ENCODE measurements around the gene GALNT10. TPM values are rescaled to one million over a fixed set of nuclear protein-coding genes. Genes with fewer than 3 reads are reported as not detected.

Gene GALNT10
- total and polyA plus RNA-seq, 2 of the 4 experiments (the other 2 are of a cell fraction): 46.2 to 67.0 TPM

GRCh38 chr5:154194345-154195329, 4.1 kb downstream of the GALNT10 start:
- Histone ChIP-seq H2BK5ac (ENCODE audit: low read depth, low read length, poor library complexity, severe bottlenecking) (peak overlapping the region; percentile 61), H3K14ac (replicated peaks; ENCODE audit: low read depth, low read length) (peak overlapping the region; percentile 94), H4K91ac (ENCODE audit: insufficient read depth, low read depth, low read length) (peak overlapping the region; percentile 64), H3K4me2 (ENCODE audit: low read depth, low read length) (peak overlapping the region; percentile 47), H3K4me1 (ENCODE audit: control insufficient read depth, insufficient read depth, low read length) (peaks cover 33% of the 10 kb centered on the region), H3K9me3 (ENCODE audit: control insufficient read depth, insufficient read depth, low read length) (no peaks in the 10 kb centered on the region), H2AK9ac (replicated peaks; ENCODE audit: low read depth, low read length, poor library complexity) (no peak overlapping the region), H3K4me3 (ENCODE audit: insufficient read depth, low read depth, low read length) (no peak overlapping the region), H4K5ac (ENCODE audit: low read depth, low read length) (peak overlapping the region; percentile 51; the same call in 1 of the 2 replicates), H3K9me1 (ENCODE audit: insufficient read depth, low read length) (peaks cover 26% of the 10 kb centered on the region), H2BK15ac (ENCODE audit: low read depth, low read length) (peak overlapping the region; percentile 15; the same call in 2 of the 3 replicates), H2BK20ac (ENCODE audit: low read depth, low read length) (peak overlapping the region; percentile 72), H4K8ac (ENCODE audit: low read depth in 2 of 2, low read length in 2 of 2) (peak overlapping the region in 1 of 2 experiments; percentile 75; a peak in 1 of 4 replicates), H2AFZ (replicated peaks; ENCODE audit: low read length, poor library complexity) (no peak overlapping the region), H3K27ac (ENCODE audit: insufficient read depth, low read length) (peak overlapping the region; percentile 15; the same call in 1 of the 2 replicates), H3K27me3 (ENCODE audit: control insufficient read depth, insufficient read depth, low read length) (no peaks in the 10 kb centered on the region), H3K36me3 (ENCODE audit: control insufficient read depth, insufficient read depth, low read length) (peaks cover 2% of the 10 kb centered on the region; the same call in 1 of the 2 replicates), H3K18ac (ENCODE audit: low read depth, low read length) (peak overlapping the region; percentile 81; the same call in 1 of the 2 replicates), H2BK120ac (ENCODE audit: low read depth, low read length) (peak overlapping the region; percentile 88), H4K20me1 (ENCODE audit: insufficient read depth, low read length) (peaks cover 17% of the 10 kb centered on the region; the same call in 1 of the 2 replicates), H3K23ac (ENCODE audit: low read depth, low read length) (peak overlapping the region; percentile 89), H3K4ac (ENCODE audit: low read depth, low read length) (peak overlapping the region; percentile 85), H3K56ac (ENCODE audit: extremely low read depth, insufficient read depth, low read length) (peak overlapping the region; percentile 35; the same call in 1 of the 2 replicates), H3K79me1 (ENCODE audit: low read depth in 1 of 2, low read length in 2 of 2) (peaks cover 32 to 77% of the 10 kb centered on the region in 2 experiments), H3K9ac (ENCODE audit: low read depth, low read length) (0 out of 2 replicates have a peak overlapping the region, but pooled peaks have one; percentile 13), H2AK5ac (ENCODE audit: low read depth, low read length) (peak overlapping the region; percentile 74; the same call in 1 of the 2 replicates)
- DNase-seq (peak; percentile 73), ATAC-seq (ENCODE audit: low read depth) (no peak)
- no CpG with 5 or more reads among the region's 8 CpGs for WGBS, 2 experiments (ENCODE audit: extremely low coverage in 2 of 2, insufficient read length in 1 of 2)
- TF ChIP-seq RCOR1 (IDR thresholded peaks at IDR 0.05; ENCODE audit: insufficient replicate concordance, low read length): no peak
- no peak for TF ChIP-seq MAZ (IDR thresholded peaks at IDR 0.05; ENCODE audit: borderline replicate concordance, low read depth, low read length)
- TF ChIP-seq CHD1 (IDR thresholded peaks at IDR 0.05; ENCODE audit: low read depth, low read length): no peak
- no peak for TF ChIP-seq FOS (IDR thresholded peaks at IDR 0.05; ENCODE audit: low read depth, low read length)
- TF ChIP-seq CEBPB (IDR thresholded peaks at IDR 0.05; ENCODE audit: low read depth, low read length): no peak
- no peak for TF ChIP-seq SMC3 (IDR thresholded peaks at IDR 0.05; ENCODE audit: low read depth, low read length)
- no peak for TF ChIP-seq POLR2A (IDR thresholded peaks at IDR 0.05; ENCODE audit: low read depth, low read length)
- TF ChIP-seq MXI1 (IDR thresholded peaks at IDR 0.05; ENCODE audit: borderline replicate concordance, low read depth, low read length): no peak
- TF ChIP-seq USF2 (IDR thresholded peaks at IDR 0.05; ENCODE audit: low read depth, low read length): no peak
- no peak for TF ChIP-seq CTCF (conservative IDR thresholded peaks at IDR 0.05; ENCODE audit: low read depth, low read length)
- no TSS peak for BruUV-seq (replicated peaks)
- dilution Hi-C loops (cut with HindIII; ENCODE audit: low sequenced_read_pairs, unreplicated experiment): no loop called here
- ChIA-PET CTCF (interaction anchor here (0.6 to 3.3 kb wide), 2 partner anchors 167 to 211 kb away, joined by 4 to 15 read pairs; no protein-coding TSS in a partner anchor), POLR2A (ENCODE audit: unreplicated experiment) (no interaction called here)
- intact Hi-C loops (cut with micrococcal nuclease): loop anchor here (5.0 kb wide), 1 partner anchor 663 kb away; the partner anchor contains the start of gene CNOT8
- in situ Hi-C loops (cut with MboI; ENCODE audit: low sequenced_read_pairs): no loop called here

All from IMR-90 (cell line).